Neutrophil (primary cell): Measurements from ENCODE around the gene GLS2.
"Not testable (repeated sequence)": the region's sequence is repeated elsewhere in the genome, so short reads cannot be mapped to it uniquely, and the experiment has no call there.

Experiments used
- H3K27ac ChIP-seq: fragments of 200-600 bp; sonication (generic); 2 replicates; pipeline ENCODE4 v1.5.1; 2016; ENCODE audit warnings: mild to moderate bottlenecking, moderate library complexity
- H3K27me3 ChIP-seq: fragments of 200-600 bp; sonication (generic); 2 replicates; pipeline ENCODE4 v1.6.0; 2016; ENCODE audit warnings: mild to moderate bottlenecking
- H3K36me3 ChIP-seq: fragments of 200-600 bp; sonication (generic); 2 replicates; pipeline ENCODE4 v1.5.1; 2017
- H3K4me1 ChIP-seq, 2 experiments: fragments of 200-600 bp in 1 of 2; sonication (generic) in 1 of 2; 1 replicate in 1 of 2; 2 replicates in 1 of 2; pipeline versions ENCODE4 v1.5.1 to v1.6.1; 2013 to 2016; ENCODE audit warnings: low read depth in 1 of 2, low read length in 1 of 2, mild to moderate bottlenecking in 1 of 2, moderate library complexity in 1 of 2; ENCODE audit not compliant: control insufficient read depth in 1 of 2, insufficient read depth in 1 of 2
- H3K4me3 ChIP-seq, 2 experiments: fragments of 200-600 bp in 1 of 2; sonication (generic) in 1 of 2; 1 replicate in 1 of 2; 2 replicates in 1 of 2; pipeline ENCODE4 v1.5.1; 2013 to 2016; ENCODE audit warnings: low read depth in 1 of 2, low read length in 1 of 2, mild to moderate bottlenecking in 1 of 2, moderate library complexity in 1 of 2
- H3K9me3 ChIP-seq: fragments of 200-600 bp; sonication (generic); 2 replicates; pipeline ENCODE4 v1.5.1; 2016
- TF ChIP-seq, protein P1 (sequence below): fragments of 200-600 bp; sonication (generic); IDR thresholded peaks from 2 replicates; pipeline ENCODE4 v1.5.1; 2016; ENCODE audit warnings: antibody characterized with exemption

The GLS2 gene

DNA sequence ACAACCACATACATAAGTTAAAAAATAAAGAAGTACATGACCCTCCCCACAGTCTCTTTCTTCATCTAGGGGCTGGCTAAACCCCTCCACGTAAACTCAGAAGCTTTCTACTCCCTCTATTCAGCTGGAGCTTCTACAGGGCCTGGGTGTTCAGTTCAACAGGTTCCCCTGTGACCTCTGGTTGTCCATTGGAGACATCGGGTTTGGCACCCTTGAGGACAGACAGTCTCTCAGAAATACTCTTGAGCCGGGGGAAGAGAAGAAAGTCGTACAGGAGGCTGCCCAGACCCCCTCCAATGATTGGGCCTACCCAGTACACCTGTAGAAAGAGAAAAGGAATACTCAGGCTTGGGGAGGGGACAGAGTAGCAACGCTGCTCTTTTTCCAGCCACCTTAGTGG is 36.8 kb downstream of the GLS2 start:
- H3K27ac ChIP-seq = no peak overlapping the region
- H3K36me3 ChIP-seq = no peaks in the 10 kb centered on the region
- H3K4me3 ChIP-seq = no peak overlapping the region
- peaks cover 13 to 29% of the 10 kb centered on the region in 2 experiments for H3K4me1 ChIP-seq
- TF ChIP-seq, protein P1, sequence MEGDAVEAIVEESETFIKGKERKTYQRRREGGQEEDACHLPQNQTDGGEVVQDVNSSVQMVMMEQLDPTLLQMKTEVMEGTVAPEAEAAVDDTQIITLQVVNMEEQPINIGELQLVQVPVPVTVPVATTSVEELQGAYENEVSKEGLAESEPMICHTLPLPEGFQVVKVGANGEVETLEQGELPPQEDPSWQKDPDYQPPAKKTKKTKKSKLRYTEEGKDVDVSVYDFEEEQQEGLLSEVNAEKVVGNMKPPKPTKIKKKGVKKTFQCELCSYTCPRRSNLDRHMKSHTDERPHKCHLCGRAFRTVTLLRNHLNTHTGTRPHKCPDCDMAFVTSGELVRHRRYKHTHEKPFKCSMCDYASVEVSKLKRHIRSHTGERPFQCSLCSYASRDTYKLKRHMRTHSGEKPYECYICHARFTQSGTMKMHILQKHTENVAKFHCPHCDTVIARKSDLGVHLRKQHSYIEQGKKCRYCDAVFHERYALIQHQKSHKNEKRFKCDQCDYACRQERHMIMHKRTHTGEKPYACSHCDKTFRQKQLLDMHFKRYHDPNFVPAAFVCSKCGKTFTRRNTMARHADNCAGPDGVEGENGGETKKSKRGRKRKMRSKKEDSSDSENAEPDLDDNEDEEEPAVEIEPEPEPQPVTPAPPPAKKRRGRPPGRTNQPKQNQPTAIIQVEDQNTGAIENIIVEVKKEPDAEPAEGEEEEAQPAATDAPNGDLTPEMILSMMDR = no peak
- no peaks in the 10 kb centered on the region for H3K9me3 ChIP-seq
- H3K27me3 ChIP-seq = no peaks in the 10 kb centered on the region

DNA sequence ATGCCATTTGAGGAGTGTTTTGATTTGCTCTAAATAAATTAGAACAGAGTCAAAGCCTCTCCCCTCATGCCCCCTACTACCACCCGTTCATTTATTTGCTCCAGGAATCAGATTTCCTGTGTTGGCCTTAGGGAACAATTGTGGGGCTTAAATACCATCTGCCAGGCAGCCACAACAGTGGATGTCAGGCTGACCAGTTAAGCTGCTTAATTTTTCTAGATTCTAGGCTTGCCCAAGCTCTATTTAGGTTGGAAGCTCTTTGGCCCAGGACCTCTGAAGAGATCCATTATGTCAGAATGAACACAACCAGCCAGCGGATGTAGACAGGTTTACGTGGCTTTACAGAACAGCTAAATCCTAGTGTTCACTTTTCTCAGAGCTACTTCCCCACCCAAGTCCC is 37.7 kb downstream of the GLS2 start:
- no peak overlapping the region for H3K27ac ChIP-seq
- no peaks in the 10 kb centered on the region for H3K27me3 ChIP-seq
- H3K4me3 ChIP-seq = peak overlapping the region in 1 of 2 experiments; percentile 63
- H3K4me1 ChIP-seq = peaks cover 9 to 27% of the 10 kb centered on the region in 2 experiments
- no peaks in the 10 kb centered on the region for H3K9me3 ChIP-seq
- TF ChIP-seq, protein P1 = no peak
- no peaks in the 10 kb centered on the region for H3K36me3 ChIP-seq

DNA sequence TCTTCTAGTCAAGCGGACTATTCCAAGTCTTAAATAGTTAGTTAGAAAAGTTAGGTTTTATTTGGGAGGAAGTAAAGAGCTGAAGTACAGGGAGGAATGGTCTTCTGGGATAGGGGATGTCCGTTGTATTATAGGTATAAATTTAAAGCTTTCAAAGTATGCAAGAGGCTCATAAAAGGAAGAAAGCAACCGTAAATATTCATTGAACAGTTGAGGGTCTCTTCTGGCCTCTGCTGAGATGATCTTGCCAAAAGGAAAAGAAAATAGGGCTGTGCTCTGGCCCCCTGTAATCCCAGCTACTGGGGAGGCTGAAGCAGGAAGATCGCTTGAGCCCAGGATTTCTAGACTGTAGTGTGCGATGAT is 38.4 kb downstream of the GLS2 start:
- Histone ChIP-seq H3K4me3 (peak overlapping the region; percentile 63 to 99), H3K27ac (peak overlapping the region; percentile 79), H3K27me3 (no peaks in the 10 kb centered on the region), H3K36me3 (no peaks in the 10 kb centered on the region), H3K4me1 (peaks cover 6 to 21% of the 10 kb centered on the region in 2 experiments), H3K9me3 (no peaks in the 10 kb centered on the region)
- TF ChIP-seq, protein P1 = no peak

DNA sequence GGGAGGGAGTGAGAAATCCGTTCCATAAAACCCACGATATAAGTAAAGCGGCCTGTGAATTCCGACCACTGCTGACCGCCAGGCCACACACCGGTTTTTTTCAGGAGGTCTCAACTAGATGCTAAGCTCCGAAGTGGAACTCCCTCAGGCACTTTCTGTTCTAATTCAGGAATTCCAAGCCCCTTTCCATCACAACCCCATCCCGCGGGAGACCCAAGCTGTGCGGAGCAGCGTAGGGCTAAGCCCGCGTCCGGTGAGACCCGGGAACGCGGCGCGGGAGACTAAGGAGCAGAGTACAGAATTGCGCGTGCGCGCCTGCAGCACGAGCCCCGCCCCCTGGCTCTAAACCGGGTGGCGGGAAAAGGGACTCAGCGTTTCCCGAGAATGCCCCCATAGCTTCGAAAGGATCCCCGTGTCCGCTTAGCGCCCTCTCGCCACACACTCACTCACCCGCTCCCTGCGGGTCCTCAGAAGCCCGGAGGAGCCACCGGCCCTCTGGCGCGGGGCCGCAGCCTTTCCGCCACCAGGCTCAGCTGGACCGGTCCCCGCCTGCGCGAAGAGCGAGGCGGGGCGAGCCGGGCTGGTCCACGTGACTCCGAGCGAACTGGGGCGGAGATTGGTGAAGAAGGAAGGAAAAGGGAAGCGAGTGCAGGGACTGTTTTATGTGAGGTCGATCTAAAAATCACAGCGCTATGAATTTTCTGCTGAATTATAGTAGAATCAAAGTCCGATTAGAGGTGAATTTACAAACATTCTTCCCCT is 38.9 kb downstream of the GLS2 start, which contains the start of gene TIMELESS:
TSS of gene TIMELESS (minus strand) at position 567 of the 762 bp plus-strand sequence. CDS start 15,256 bp downstream, outside the sequence.
- Histone ChIP-seq H3K36me3 (no peaks in the 10 kb centered on the region), H3K9me3 (no peaks in the 10 kb centered on the region), H3K4me1 (peaks cover 6 to 21% of the 10 kb centered on the region in 2 experiments), H3K27ac (peak within 1 kb of the TSS; percentile 79), H3K4me3 (peak within 1 kb of the TSS; percentile 63 to 99), H3K27me3 (no peaks in the 10 kb centered on the region)
- TF ChIP-seq, protein P1 = peak; percentile 72

DNA sequence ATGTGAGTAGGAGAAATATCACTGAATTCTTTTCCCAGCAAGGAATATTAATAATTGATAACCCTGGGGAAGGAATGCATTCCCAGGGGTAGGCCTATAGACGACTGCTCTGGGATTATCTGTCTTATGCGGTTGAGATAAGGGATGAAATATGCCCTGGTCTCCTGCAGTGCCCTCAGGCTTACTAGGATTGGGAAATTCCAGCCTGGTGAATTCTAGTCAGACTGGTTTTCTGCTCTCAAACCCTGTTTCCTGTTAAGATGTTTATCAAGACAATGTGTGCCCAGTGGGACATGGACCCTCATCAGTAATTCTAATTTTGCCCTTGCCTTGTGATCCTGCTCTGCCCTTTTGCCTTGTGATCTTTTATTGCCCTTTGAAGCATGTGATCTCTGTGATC is 44.8 kb downstream of the GLS2 start:
- not testable (repeated sequence) for H3K36me3 ChIP-seq, H3K4me3 ChIP-seq, H3K27me3 ChIP-seq, H3K9me3 ChIP-seq, H3K4me1 ChIP-seq, H3K27ac ChIP-seq

DNA sequence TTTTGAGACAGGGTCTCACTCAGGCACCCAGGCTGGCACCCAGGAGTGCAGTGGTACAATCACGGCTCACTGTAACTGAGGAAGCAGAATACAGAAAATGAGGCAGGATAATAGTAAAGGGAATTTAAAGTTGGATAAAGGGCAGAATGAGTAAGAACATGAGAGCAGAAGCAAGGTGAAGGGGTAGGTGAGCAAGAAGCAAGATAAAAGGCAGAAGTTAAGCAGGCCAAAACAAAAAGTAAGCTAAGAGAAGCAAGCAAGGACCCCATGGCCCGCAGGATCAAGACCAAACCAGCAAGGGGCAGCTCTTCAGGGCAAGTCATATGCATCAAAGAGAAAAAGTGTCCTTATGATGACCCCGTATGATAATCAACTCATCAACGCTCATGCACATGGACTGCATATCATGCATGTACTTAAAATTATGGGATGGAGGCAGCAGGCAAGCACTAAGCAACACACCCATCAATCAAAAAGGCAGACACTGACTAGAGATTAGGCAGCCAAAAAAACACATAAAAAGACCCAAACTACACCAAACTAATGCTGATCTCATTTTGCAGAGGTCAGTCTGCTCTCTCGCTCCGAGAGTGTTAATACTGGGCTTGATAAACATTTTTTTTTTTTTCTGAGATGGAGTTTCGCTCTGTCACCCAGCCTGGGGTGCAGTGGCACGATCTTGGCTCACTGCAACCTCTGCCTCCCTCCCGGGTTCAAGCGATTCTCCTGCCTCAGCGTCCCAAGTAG is 50.4 kb downstream of the GLS2 start:
- Histone ChIP-seq H3K4me3 (no peak overlapping the region), H3K9me3 (no peaks in the 10 kb centered on the region), H3K27me3 (no peaks in the 10 kb centered on the region), H3K4me1 (peaks cover 0 to 12% of the 10 kb centered on the region in 2 experiments), H3K36me3 (no peaks in the 10 kb centered on the region), H3K27ac (no peak overlapping the region)
- TF ChIP-seq, protein P1 = no peak
